ENCODE measurements around the gene TTF1. TPM values are rescaled to one million over a fixed set of nuclear protein-coding genes. Genes with fewer than 3 reads are reported as not detected.
A peak's percentile ranks its signal among the peaks of the same experiment; 100 is the strongest.
"Not testable (repeated sequence)": the region's sequence is repeated elsewhere in the genome, so short reads cannot be mapped to it uniquely, and the experiment has no call there.

TTF1 gene
- total RNA-seq, 2 experiments from 2014 or later, result 27.1 to 29.9 TPM

DNA sequence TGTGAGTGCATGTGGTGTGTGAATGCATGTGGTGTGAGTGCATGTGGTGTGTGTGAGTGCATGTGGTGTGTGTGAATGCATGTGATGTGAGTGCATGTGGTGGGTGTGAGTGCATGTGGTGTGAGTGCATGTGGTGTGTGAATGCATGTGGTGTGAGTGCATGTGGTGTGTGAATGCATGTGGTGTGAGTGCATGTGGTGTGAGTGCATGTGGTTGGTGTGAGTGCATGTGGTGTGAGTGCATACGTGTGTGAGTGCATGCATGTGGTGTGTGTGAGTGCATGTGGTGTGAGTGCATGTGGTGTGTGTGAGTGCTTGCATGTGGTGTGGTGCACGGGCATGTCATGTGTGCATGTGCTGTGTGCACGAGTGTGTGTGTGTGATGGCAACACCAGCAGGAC lies 28.2 kb downstream of the TTF1 start:
- H3K4me3 Mint-ChIP-seq; intact Hi-C loops (cut with micrococcal nuclease); H3K27me3 Mint-ChIP-seq (ENCODE audit: low read depth); CTCF ChIA-PET; H3K9me3 Mint-ChIP-seq; DNase-seq; H3K27ac Mint-ChIP-seq: not testable (repeated sequence)
- H3K36me3 Mint-ChIP-seq (ENCODE audit: low read depth), result peaks cover 38% of the 10 kb centered on the region
- peaks cover 21% of the 10 kb centered on the region for H3K4me1 Mint-ChIP-seq (ENCODE audit: low read depth)

DNA sequence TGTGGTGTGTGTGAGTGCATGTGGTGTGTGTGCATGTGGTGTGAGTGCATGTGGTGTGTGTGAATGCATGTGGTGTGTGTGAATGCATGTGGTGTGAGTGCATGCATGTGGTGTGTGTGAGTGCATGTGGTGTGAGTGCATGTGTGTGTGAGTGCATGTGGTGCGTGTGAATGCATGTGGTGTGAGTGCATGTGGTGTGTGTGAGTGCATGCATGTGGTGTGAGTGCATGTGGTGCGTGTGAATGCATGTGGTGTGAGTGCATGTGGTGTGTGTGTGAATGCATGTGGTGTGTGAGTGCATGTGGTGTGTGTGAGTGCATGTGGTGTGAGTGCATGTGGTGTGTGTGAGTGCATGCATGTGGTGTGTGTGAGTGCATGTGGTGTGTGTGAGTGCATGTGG lies 28.9 kb downstream of the TTF1 start:
- H3K9me3 Mint-ChIP-seq; intact Hi-C loops (cut with micrococcal nuclease); CTCF ChIA-PET; H3K4me3 Mint-ChIP-seq; H3K27me3 Mint-ChIP-seq (ENCODE audit: low read depth); H3K27ac Mint-ChIP-seq; DNase-seq: not testable (repeated sequence)
- H3K4me1 Mint-ChIP-seq (ENCODE audit: low read depth), result peaks cover 22% of the 10 kb centered on the region
- peaks cover 33% of the 10 kb centered on the region for H3K36me3 Mint-ChIP-seq (ENCODE audit: low read depth)

DNA sequence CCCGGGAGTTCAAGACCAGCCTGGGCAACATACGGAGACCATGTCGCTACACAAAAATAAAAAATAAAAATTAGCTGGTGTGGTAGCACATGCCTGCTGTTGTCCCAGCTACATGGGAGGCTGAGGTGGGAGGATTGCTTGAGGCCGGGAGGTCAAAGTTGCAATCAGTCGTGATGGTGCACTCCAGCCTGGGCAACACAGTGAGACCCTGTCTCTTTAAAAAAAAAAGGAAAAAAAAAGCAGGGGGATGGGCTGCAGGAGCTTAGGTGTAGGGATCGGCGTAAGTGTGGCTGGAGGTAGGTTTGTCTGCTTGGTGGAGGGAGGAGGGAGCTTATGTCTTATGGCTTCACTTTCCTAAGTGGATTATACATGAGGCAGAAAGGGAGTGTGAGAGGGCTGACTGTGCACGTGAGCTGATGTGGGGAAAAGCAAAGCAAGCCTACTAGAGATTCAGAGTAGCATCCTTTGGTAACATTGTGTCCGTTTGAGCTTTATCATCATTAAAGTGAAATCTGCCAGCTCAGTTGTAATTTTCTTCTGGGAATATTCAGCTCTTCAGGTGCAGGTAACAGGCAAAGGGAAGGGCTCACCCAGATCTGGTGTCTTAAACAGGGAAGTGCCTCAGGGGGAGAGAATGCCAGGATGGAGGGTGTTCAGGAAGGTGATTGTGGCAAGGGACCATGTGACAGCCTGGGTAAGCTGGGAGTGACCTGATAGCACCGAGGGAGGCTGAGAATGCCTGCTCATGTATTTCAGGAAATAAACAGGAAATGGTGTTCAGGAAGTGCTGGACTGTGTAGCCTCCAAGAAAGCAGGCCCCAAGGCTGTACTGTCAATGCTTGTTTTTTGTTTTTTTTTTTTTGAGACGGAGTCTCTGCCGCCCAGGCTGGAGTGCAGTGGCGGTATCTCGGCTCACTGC lies 34.2 kb downstream of the TTF1 start:
- CTCF ChIA-PET, result interaction anchor here (0.7 to 1.8 kb wide), 2 partner anchors 21 to 570 kb away, joined by 3 to 6 read pairs; no protein-coding TSS in a partner anchor
- Mint-ChIP-seq H3K36me3 (ENCODE audit: low read depth) (peaks cover 20% of the 10 kb centered on the region), H3K9me3 (no peaks in the 10 kb centered on the region), H3K4me3 (no peak overlapping the region), H3K27me3 (ENCODE audit: low read depth) (no peaks in the 10 kb centered on the region), H3K27ac (no peak overlapping the region), H3K4me1 (ENCODE audit: low read depth) (peaks cover 20% of the 10 kb centered on the region)
- DNase-seq, result no peak
- intact Hi-C loops (cut with micrococcal nuclease), result loop anchor here (1.0 kb wide), 1 partner anchor 22 kb away; no protein-coding TSS in a partner anchor

DNA sequence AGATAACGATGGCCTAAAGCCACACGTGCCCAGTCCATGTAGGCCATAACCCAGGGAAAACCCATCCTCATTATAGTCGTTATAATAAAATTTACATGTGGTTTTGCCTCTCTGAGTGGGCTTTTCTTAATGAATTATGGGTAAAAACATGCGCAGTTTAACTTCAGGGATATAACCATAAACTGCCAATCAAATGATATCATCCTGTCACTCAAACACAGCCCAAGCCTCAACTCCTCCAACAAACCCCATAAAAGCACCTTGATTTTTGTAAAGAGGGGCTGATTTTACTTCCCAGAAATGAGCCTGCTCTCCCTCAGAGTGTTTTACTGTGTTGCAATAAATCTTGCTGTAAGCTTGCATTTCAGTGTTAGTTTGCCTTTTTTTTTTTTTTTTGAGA lies 36.0 kb downstream of the TTF1 start:
- CTCF ChIA-PET, result no interaction called here
- Mint-ChIP-seq H3K4me3 (no peak overlapping the region), H3K27ac (no peak overlapping the region), H3K27me3 (ENCODE audit: low read depth) (no peaks in the 10 kb centered on the region), H3K9me3 (no peaks in the 10 kb centered on the region), H3K4me1 (ENCODE audit: low read depth) (peaks cover 20% of the 10 kb centered on the region), H3K36me3 (ENCODE audit: low read depth) (peaks cover 12% of the 10 kb centered on the region)
- DNase-seq, result no peak
- intact Hi-C loops (cut with micrococcal nuclease), result no loop called here

DNA sequence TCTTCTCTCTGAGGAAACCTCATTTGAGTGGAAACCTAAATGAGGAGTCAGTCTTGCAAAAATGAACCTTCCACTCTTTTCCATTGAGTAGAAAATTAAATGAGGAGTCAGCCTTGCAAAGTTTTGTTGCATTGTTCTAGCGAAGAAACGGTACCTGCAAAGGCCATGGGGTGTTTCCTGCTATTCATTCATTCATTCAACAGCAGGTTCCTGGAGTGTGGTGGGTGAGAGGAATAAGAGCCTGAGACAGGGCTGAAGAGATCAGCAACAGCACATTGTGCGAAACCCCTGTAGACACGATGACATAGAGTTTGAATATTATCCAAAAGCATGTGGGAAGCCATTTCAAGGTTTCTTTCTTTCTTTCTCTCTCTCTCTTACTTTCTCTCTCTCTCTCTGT lies 37.2 kb downstream of the TTF1 start:
- no peak for DNase-seq
- Mint-ChIP-seq H3K36me3 (ENCODE audit: low read depth) (peaks cover 5% of the 10 kb centered on the region), H3K4me1 (ENCODE audit: low read depth) (peaks cover 18% of the 10 kb centered on the region), H3K4me3 (no peak overlapping the region), H3K27ac (no peak overlapping the region), H3K9me3 (no peaks in the 10 kb centered on the region), H3K27me3 (ENCODE audit: low read depth) (no peaks in the 10 kb centered on the region)
- CTCF ChIA-PET, result no interaction called here
- intact Hi-C loops (cut with micrococcal nuclease), result no loop called here

DNA sequence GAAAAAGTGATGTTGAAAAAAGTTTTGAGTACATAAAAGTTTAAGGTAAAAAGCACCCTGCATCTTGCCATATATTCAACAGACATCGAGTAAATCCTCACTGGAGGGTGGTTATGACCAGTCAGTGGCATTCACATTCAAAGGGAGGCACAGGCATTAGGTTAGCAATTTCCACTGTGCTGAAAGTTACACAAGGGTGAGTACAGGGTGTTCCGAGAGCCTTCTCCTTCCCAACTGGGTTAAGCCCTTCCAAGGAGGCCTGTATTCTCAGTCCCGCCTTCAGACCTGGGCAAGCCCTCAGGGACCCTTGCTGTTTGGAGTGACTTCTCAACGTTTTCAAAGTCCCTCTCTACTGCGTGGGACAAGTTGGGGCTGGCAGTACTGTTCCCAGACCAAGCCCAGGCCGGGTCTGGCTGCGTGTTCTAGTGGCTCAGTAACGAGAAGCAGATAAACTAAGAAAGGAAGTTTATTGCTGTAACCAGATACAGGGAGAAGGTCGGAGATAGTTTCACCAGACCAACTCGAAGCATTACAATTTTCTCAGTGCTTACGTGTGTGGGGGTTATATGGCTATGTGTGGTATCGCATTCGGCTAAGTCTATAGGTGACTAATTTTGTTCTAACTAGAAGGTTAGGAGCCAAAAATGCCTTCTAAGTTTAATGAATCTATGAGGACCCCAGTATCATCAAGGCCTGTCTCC lies 38.9 kb downstream of the TTF1 start:
- H3K27me3 Mint-ChIP-seq (ENCODE audit: low read depth), result no peaks in the 10 kb centered on the region
- no peak for DNase-seq
- CTCF ChIA-PET, result no interaction called here
- peaks cover 2% of the 10 kb centered on the region for H3K36me3 Mint-ChIP-seq (ENCODE audit: low read depth)
- intact Hi-C loops (cut with micrococcal nuclease), result no loop called here
- no peak overlapping the region for H3K27ac Mint-ChIP-seq
- H3K4me1 Mint-ChIP-seq (ENCODE audit: low read depth), result peaks cover 6% of the 10 kb centered on the region
- no peaks in the 10 kb centered on the region for H3K9me3 Mint-ChIP-seq
- no peak overlapping the region for H3K4me3 Mint-ChIP-seq

DNA sequence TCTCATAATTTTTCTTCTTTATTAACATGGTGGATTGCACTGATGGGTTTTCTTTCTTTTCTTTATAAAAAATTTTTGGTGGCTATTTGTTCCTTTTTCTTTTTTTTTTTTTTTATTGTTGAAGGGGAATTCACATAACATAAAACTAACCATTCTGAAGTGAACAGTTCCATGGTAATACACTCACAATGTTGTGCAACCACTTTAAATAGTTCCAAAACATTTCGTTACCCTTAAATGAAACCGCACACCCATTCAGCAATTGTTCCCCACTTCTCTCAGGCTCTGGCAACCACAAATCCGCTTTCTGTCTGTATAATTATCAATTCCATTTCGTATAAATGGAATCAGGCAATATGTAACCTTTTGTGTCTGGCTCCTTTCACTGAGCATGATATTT lies 40.2 kb downstream of the TTF1 start:
- H3K4me3 Mint-ChIP-seq, result no peak overlapping the region
- H3K9me3 Mint-ChIP-seq, result no peaks in the 10 kb centered on the region
- intact Hi-C loops (cut with micrococcal nuclease), result no loop called here
- CTCF ChIA-PET, result no interaction called here
- H3K36me3 Mint-ChIP-seq (ENCODE audit: low read depth), result no peaks in the 10 kb centered on the region
- DNase-seq, result no peak
- no peak overlapping the region for H3K27ac Mint-ChIP-seq
- H3K27me3 Mint-ChIP-seq (ENCODE audit: low read depth), result no peaks in the 10 kb centered on the region
- no peaks in the 10 kb centered on the region for H3K4me1 Mint-ChIP-seq (ENCODE audit: low read depth)

DNA sequence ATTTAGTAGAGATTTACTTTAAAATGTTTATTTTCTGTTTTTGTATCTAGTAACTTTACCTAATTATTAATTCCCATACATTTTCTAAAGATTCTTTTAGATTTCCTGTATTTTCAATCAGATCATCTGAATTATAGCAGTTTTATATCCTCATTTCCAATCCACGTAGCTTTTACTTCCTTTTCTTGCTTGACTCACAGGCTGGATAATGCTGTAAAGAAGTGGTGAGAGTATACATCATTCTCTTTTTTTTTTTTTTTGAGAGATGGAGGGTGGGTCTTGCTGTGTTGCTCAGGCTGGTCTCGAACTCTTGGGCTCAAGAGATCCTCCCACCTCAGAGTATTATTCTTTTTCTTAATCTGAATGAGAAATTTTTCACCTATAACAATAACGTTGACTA lies 40.7 kb downstream of the TTF1 start:
- Mint-ChIP-seq H3K9me3 (no peaks in the 10 kb centered on the region), H3K27ac (no peak overlapping the region), H3K4me1 (ENCODE audit: low read depth) (no peaks in the 10 kb centered on the region), H3K4me3 (no peak overlapping the region), H3K36me3 (ENCODE audit: low read depth) (no peaks in the 10 kb centered on the region), H3K27me3 (ENCODE audit: low read depth) (no peaks in the 10 kb centered on the region)
- no peak for DNase-seq
- CTCF ChIA-PET, result no interaction called here
- intact Hi-C loops (cut with micrococcal nuclease), result no loop called here

DNA sequence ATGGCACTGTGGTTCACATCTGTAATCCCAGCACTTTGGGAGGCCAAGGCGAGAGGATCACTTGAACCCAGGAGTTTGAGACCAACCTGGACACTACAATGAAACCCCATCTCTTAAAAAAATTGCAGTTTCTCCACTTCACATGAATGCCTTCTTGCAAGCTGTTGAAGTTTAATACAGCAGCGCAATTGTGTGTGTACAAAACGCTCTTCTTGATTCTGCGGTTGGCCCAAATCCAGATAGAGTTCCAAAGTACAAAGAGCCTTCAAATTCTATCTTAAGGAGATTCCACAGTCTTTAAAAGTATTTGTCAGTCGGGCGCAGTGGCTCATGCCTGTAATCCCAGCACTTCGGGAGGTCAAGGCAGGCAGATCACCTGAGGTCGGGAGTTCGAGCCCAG lies 42.6 kb downstream of the TTF1 start:
- no peaks in the 10 kb centered on the region for H3K4me1 Mint-ChIP-seq (ENCODE audit: low read depth)
- no peak overlapping the region for H3K4me3 Mint-ChIP-seq
- intact Hi-C loops (cut with micrococcal nuclease), result no loop called here
- no peak for DNase-seq
- H3K27me3 Mint-ChIP-seq (ENCODE audit: low read depth), result no peaks in the 10 kb centered on the region
- H3K9me3 Mint-ChIP-seq, result no peaks in the 10 kb centered on the region
- no peaks in the 10 kb centered on the region for H3K36me3 Mint-ChIP-seq (ENCODE audit: low read depth)
- CTCF ChIA-PET, result no interaction called here
- H3K27ac Mint-ChIP-seq, result no peak overlapping the region

DNA sequence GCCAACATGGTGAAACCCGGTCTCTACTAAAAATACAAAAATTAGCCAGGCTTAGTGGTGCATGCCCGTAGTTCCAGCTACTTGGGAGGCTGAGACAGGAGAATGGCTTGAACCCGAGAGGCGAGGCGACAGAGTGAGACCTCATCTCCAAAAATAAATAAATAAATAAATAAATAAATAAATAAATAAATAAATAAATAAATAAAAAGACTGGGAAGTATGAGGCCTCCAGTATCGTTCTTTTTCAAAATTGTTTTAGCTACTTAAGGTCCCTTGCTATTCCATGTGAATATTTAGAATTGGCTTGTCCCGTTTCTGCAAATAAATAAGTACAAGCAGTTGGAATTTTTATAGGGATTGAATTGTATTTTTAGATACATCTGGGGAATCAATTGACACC lies 48.9 kb downstream of the TTF1 start:
- H3K9me3 Mint-ChIP-seq, result no peaks in the 10 kb centered on the region
- DNase-seq, result no peak
- peaks cover 14% of the 10 kb centered on the region for H3K36me3 Mint-ChIP-seq (ENCODE audit: low read depth)
- H3K4me3 Mint-ChIP-seq, result no peak overlapping the region
- CTCF ChIA-PET, result no interaction called here
- no peak overlapping the region for H3K27ac Mint-ChIP-seq
- intact Hi-C loops (cut with micrococcal nuclease), result loop anchor here (10.0 kb wide), 1 partner anchor 963 kb away; the partner anchor contains the start of gene PRRC2B
- peaks cover 13% of the 10 kb centered on the region for H3K4me1 Mint-ChIP-seq (ENCODE audit: low read depth)
- no peaks in the 10 kb centered on the region for H3K27me3 Mint-ChIP-seq (ENCODE audit: low read depth)

DNA sequence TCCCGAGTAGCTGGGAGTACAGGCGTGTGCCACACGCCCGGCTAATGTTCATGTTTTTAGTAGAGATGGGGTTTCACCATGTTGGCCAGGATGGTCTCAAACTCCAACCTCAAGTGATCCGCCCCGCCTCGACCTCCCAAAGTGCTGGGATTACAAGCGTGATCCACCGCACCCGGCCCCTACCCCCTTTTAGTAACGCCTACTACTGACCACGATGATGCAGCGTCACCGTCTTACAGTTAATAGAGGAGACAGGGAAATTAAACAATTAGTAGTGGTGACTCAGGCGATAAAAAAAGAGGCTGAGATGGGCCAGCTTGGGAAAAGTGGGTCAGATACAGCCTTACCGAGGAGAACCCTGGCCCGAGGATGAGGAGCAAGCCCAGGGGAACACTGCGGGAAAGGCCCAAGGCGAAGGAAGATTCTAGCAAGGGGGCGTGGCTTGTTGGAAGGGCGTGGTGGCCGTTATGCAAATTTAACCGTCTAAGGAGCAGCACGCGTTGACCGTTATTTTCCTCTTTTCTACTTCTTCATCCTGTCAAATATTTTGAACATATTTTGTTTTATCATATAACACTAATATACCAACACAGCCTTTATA lies 50.2 kb downstream of the TTF1 start:
- no peaks in the 10 kb centered on the region for H3K27me3 Mint-ChIP-seq (ENCODE audit: low read depth)
- peaks cover 22% of the 10 kb centered on the region for H3K36me3 Mint-ChIP-seq (ENCODE audit: low read depth)
- H3K4me1 Mint-ChIP-seq (ENCODE audit: low read depth), result peaks cover 26% of the 10 kb centered on the region
- no peak for DNase-seq
- intact Hi-C loops (cut with micrococcal nuclease), result loop anchor here (10.0 kb wide), 1 partner anchor 962 kb away; the partner anchor contains the start of gene PRRC2B
- peak overlapping the region; percentile 15 for H3K4me3 Mint-ChIP-seq
- CTCF ChIA-PET, result no interaction called here
- no peaks in the 10 kb centered on the region for H3K9me3 Mint-ChIP-seq
- H3K27ac Mint-ChIP-seq, result peak overlapping the region; percentile 18

DNA sequence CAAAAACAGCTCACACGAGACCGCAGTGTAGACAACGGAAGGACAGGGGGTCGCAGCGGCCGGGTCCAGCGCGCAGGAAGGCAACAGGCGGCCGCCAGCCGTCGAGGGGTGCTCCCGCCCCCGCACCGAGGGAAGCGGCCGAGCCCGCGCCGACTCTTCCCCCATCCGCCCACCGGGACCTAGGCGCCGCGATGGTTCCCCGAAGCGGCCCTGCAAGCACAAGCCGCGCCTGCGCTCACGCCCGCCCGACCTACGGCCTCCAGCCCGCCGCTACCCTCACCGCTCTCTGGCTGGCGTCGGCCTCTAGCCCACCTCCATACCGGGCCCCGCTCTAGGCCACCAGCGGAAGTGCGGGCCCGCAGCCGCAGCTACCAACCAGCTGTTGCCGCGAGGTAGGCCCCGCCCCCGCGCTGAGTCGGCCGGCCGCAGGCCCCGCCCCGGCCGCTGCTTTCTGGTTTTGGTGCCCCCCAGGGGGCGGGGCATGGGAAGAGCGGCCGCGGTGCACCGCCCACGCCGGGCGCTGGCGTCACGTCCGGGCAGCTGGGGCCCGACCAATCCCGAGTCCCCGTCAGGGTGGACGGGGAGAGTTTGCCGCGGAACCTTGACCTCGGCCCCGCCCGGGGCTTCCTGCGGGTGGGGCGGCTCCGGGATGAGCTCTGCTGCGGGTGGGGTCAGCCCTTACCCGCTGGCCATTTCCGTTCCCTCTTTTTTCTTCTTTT lies 51.8 kb downstream of the TTF1 start, which contains the start of gene SETX:
Gene SETX, minus strand, starts transcription at position 350 of the 719 bp plus-strand sequence. CDS start 5,558 bp downstream, outside the sequence.
- H3K4me3 Mint-ChIP-seq, result peak within 1 kb of the TSS; percentile 88
- peak; percentile 96 for DNase-seq
- peaks cover 35% of the 10 kb centered on the region for H3K4me1 Mint-ChIP-seq (ENCODE audit: low read depth)
- intact Hi-C loops (cut with micrococcal nuclease), result loop anchor here (1.0 to 10.0 kb wide), 7 partner anchors 52 to 1087 kb away; partner anchors contain the start of genes GTF3C4, PRRC2B and TTF1
- peak within 1 kb of the TSS; percentile 95 for H3K27ac Mint-ChIP-seq
- CTCF ChIA-PET, result interaction anchor here (0.7 kb wide), 1 partner anchor 323 kb away, joined by 3 read pairs; no protein-coding TSS in a partner anchor
- H3K36me3 Mint-ChIP-seq (ENCODE audit: low read depth), result peaks cover 25% of the 10 kb centered on the region
- no peaks in the 10 kb centered on the region for H3K27me3 Mint-ChIP-seq (ENCODE audit: low read depth)
- no peaks in the 10 kb centered on the region for H3K9me3 Mint-ChIP-seq
